GM10266 (cell line): ENCODE results near the gene SRPK3.

ENCODE experiments used
- DNase-seq: peaks from one replicate; pipeline ENCODE4 v3.0.0; 2012; ENCODE audit errors: extremely low spot score
- CTCF ChIP-seq: IDR thresholded peaks from 2 replicates; pipeline ENCODE4 v1.5.1; 2012; ENCODE audit warnings: mild to moderate bottlenecking, low read depth; ENCODE audit not compliant: control insufficient read depth, insufficient read depth; ENCODE audit errors: missing control alignments

SRPK3 gene

GRCh38 chrX:153831429-153832150 lies 50.7 kb downstream of the SRPK3 start:
- no peak for DNase-seq

GRCh38 chrX:153832728-153833127 lies 51.9 kb downstream of the SRPK3 start:
- TF ChIP-seq CTCF: no peak
- no peak for DNase-seq

More at GRCh38 chrX:153831429-153832150, 50.7 kb downstream of the SRPK3 start:
- no peak for TF ChIP-seq CTCF
